Measurements from ENCODE around the gene MRPS7. TPM values are rescaled to one million over a fixed set of nuclear protein-coding genes. Genes with fewer than 3 reads are reported as not detected.

Gene MRPS7
- total and polyA plus RNA-seq, 9 of the 15 experiments (the other 6 are each of a cell fraction or from before 2014, with no cell fraction given), result 107 to 244 (median 132) TPM

- TF ChIP-seq ZNF347 (CRISPR knock-in tag; IDR thresholded peaks at IDR 0.05; ENCODE audit: low read depth) (no peak), MAFK (IDR thresholded peaks at IDR 0.05; ENCODE audit: low read length) (no peak), MEIS2 (IDR thresholded peaks at IDR 0.05; ENCODE audit: partially characterized antibody) (no peak), PURB (CRISPR knock-in tag; IDR thresholded peaks at IDR 0.05; ENCODE audit: low read depth) (no peak), PREB (CRISPR knock-in tag; IDR thresholded peaks at IDR 0.05) (no peak), RBM15 (IDR thresholded peaks at IDR 0.05; ENCODE audit: insufficient read depth, low read length) (no peak), ADNP (tag; IDR thresholded peaks at IDR 0.05) (no peak), TSC22D4 (tag; IDR thresholded peaks at IDR 0.05) (no peak), NUFIP1 (IDR thresholded peaks at IDR 0.05; ENCODE audit: partially characterized antibody) (no peak), ID3 (CRISPR knock-in tag; IDR thresholded peaks at IDR 0.05) (no peak), ID3 (tag; IDR thresholded peaks at IDR 0.05) (no peak), BCOR (IDR thresholded peaks at IDR 0.05) (no peak), MED1 (CRISPR knock-in tag; IDR thresholded peaks at IDR 0.05; ENCODE audit: borderline replicate concordance) (no peak), ZNF408 (CRISPR knock-in tag; IDR thresholded peaks at IDR 0.05; ENCODE audit: low read depth) (no peak), THAP7 (CRISPR knock-in tag; IDR thresholded peaks at IDR 0.05) (no peak), ATF6 (CRISPR knock-in tag; IDR thresholded peaks at IDR 0.05) (no peak), ARID4B (CRISPR knock-in tag; IDR thresholded peaks at IDR 0.05) (peak; percentile 90), HOXB6 (CRISPR knock-in tag; IDR thresholded peaks at IDR 0.05; ENCODE audit: borderline replicate concordance) (no peak), ZNF253 (CRISPR knock-in tag; conservative IDR thresholded peaks at IDR 0.05) (no peak)
These were observed 9.7 kb downstream of the MRPS7 start (continued) for GRCh38 chr17:75271233-75271954.

Measured in K562 (cell line).